Measurements from ENCODE around the gene PFDN5.

Gene PFDN5

DNA sequence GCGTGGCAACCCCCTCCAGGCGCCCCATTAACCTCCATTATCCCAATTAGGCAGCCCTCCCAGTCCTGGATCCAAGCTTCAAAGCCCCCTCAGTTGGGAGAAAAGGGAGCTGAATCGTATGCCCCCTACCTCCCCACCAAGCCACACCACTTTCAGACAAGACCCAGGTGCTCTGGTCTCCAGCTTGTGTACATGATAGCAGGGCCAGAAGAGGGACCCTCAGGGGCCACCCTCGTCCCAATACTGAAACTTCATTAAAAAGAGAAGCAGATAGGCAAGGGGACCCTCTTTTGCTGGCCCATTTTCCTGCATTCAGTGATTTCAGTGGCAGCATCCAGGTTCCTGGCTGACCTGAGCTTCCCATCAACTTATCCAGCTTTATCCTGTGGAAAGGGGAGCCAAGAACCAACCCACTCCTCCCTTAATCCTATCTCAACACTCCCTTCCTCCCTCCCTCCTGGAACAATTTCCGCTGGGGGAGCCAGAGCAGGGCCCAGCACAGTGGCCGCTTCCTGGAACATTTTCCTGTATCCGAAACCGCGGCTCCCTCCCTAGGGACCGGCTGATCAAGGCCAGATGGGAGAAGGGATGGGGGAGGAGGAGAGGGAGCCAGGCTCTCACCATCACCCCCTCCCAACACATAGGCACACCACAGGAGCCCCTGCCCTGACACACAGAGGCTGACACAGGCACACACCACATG, 50.3 kb downstream of the PFDN5 start:
- TF ChIP-seq, protein P1, sequence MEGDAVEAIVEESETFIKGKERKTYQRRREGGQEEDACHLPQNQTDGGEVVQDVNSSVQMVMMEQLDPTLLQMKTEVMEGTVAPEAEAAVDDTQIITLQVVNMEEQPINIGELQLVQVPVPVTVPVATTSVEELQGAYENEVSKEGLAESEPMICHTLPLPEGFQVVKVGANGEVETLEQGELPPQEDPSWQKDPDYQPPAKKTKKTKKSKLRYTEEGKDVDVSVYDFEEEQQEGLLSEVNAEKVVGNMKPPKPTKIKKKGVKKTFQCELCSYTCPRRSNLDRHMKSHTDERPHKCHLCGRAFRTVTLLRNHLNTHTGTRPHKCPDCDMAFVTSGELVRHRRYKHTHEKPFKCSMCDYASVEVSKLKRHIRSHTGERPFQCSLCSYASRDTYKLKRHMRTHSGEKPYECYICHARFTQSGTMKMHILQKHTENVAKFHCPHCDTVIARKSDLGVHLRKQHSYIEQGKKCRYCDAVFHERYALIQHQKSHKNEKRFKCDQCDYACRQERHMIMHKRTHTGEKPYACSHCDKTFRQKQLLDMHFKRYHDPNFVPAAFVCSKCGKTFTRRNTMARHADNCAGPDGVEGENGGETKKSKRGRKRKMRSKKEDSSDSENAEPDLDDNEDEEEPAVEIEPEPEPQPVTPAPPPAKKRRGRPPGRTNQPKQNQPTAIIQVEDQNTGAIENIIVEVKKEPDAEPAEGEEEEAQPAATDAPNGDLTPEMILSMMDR (IDR thresholded peaks at IDR 0.05; ENCODE audit: extremely low read depth, insufficient read depth, missing control alignments), result no peak
- no peak for DNase-seq (ENCODE audit: low spot score)
- in situ Hi-C loops (cut with MboI; ENCODE audit: low pct_unique_long_range_greater_than_20kb, low sequenced_read_pairs, unreplicated experiment), result no loop called here

DNA sequence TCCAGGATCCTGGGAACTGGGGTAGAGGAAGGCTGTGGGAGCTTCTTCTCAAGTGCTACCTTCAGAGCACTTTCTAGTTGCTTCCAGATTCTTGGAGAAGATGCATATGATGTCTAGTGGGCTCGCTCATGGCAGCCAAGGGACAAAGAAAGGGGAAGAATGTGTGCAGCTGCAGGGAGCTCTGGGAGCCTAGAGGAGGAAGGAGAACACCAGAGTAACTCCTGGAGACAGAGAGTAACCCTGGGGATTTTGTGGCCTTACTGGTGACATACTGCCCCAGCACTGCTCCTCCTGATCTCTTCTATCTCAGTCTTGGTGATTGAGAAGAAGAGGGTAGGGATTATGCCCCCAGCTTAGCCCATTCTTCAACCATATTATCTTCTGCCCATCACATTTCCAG, 51.1 kb downstream of the PFDN5 start:
- TF ChIP-seq, protein P1 (IDR thresholded peaks at IDR 0.05; ENCODE audit: extremely low read depth, insufficient read depth, missing control alignments), result no peak
- in situ Hi-C loops (cut with MboI; ENCODE audit: low pct_unique_long_range_greater_than_20kb, low sequenced_read_pairs, unreplicated experiment), result no loop called here

DNA sequence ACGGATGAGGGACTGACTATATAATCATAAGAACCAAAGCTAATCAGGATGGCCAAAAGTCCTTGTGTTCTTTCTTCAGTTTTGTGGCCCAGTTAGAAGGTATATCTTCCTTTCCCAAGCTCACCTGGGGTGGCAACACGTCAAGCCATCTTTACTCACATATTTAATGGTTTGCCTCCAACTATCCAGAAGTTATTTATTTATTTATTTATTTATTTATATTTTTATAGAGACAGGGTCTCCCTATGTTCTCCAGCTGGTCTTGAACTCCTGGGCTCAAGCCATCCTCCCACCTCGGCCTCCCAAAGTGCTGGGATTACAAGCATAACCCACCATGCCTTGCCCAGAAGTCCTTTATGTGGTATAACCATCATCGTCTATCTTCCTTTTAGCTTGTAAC, 52.6 kb downstream of the PFDN5 start:
- in situ Hi-C loops (cut with MboI; ENCODE audit: low pct_unique_long_range_greater_than_20kb, low sequenced_read_pairs, unreplicated experiment), result no loop called here
- no peak for DNase-seq (ENCODE audit: low spot score)
- TF ChIP-seq, protein P1 (IDR thresholded peaks at IDR 0.05; ENCODE audit: extremely low read depth, insufficient read depth, missing control alignments), result no peak

More for the DNA sequence above, 51.1 kb downstream of the PFDN5 start:
- DNase-seq (ENCODE audit: low spot score), result no peak
